OCI-LY3 (cell line): ENCODE data around the gene EGR4.

ENCODE experiments used
- H2AFZ ChIP-seq: fragments of 200-600, 300-600 bp; shearing (Covaris generic); 2 replicates; pipeline ENCODE4 v1.6.0; 2014; ENCODE audit warnings: antibody characterized with exemption, low read depth, low read length
- H3K27ac ChIP-seq: fragments of 200-600, 300-600 bp; sonication (generic); 2 replicates; pipeline ENCODE4 v1.5.1; 2014; ENCODE audit warnings: mild to moderate bottlenecking, low read length, moderate library complexity, mixed read lengths
- H3K27me3 ChIP-seq: fragments of 200-600, 300-600 bp; sonication (generic); 2 replicates; pipeline ENCODE4 v1.6.1; 2014; ENCODE audit warnings: low read depth, low read length, mixed read lengths
- H3K36me3 ChIP-seq: fragments of 200-600, 300-600 bp; sonication (generic); replicated peaks from 2 replicates; pipeline ENCODE3; 2014; ENCODE audit warnings: low read depth, low read length, mixed read lengths
- H3K4me1 ChIP-seq: fragments of 300-600, 200-600 bp; sonication (generic); 2 replicates; pipeline ENCODE4 v1.6.1; 2014; ENCODE audit warnings: low read length, mixed read lengths
- H3K4me2 ChIP-seq: fragments of 200-600, 300-600 bp; sonication (generic); 2 replicates; pipeline ENCODE4 v1.6.1; 2014; ENCODE audit warnings: low read length, mixed read lengths
- H3K4me3 ChIP-seq: fragments of 300-600, 200-600 bp; sonication (generic); 2 replicates; pipeline ENCODE4 v1.5.1; 2014; ENCODE audit warnings: antibody characterized with exemption, mild to moderate bottlenecking, low read length, moderate library complexity
- H3K79me2 ChIP-seq: fragments of 300-600, 200-600 bp; shearing (Covaris generic); 2 replicates; pipeline ENCODE4 v1.6.1; 2014; ENCODE audit warnings: mild to moderate bottlenecking, low read length, mixed read lengths
- H3K9ac ChIP-seq: fragments of 300-600, 200-600 bp; shearing (Covaris generic); 2 replicates; pipeline ENCODE4 v1.6.0; 2014; ENCODE audit warnings: mild to moderate bottlenecking, low read length, moderate library complexity
- H3K9me3 ChIP-seq: fragments of 200-600, 300-600 bp; shearing (Covaris generic); 2 replicates; pipeline ENCODE4 v1.6.1; 2014; ENCODE audit warnings: low read length, mixed read lengths; ENCODE audit not compliant: insufficient read depth
- H4K20me1 ChIP-seq: fragments of 200-600, 300-600 bp; sonication (generic); 2 replicates; pipeline ENCODE4 v1.6.1; 2016; ENCODE audit warnings: low read length, mixed read lengths; ENCODE audit not compliant: insufficient read depth
- CTCF ChIP-seq: fragments of 200-600, 300-600 bp; sonication (generic); IDR thresholded peaks from 2 replicates; pipeline ENCODE4 v1.5.1; 2014; ENCODE audit warnings: antibody characterized with exemption, low read length, low read depth
- EZH2phosphoT487 ChIP-seq: fragments of 200-600 bp; shearing (Covaris generic); IDR thresholded peaks from 2 replicates; pipeline ENCODE4 v1.6.1; 2018; ENCODE audit warnings: antibody characterized with exemption, mixed run types, low read depth

The EGR4 gene

GRCh38 chr2:73262108-73262651 is 31.2 kb downstream of the EGR4 start:
- H3K4me1 ChIP-seq = no peaks in the 10 kb centered on the region
- no peak for TF ChIP-seq EZH2phosphoT487
- no peak for TF ChIP-seq CTCF
- H3K4me2 ChIP-seq = no peak overlapping the region
- H3K27ac ChIP-seq = no peak overlapping the region
- peaks cover 13% of the 10 kb centered on the region for H3K79me2 ChIP-seq
- peaks cover 43% of the 10 kb centered on the region for H3K36me3 ChIP-seq
- H3K9me3 ChIP-seq = no peaks in the 10 kb centered on the region
- no peaks in the 10 kb centered on the region for H3K27me3 ChIP-seq
- no peak overlapping the region for H3K9ac ChIP-seq
- no peak overlapping the region for H3K4me3 ChIP-seq
- peaks cover 8% of the 10 kb centered on the region for H4K20me1 ChIP-seq
- H2AFZ ChIP-seq = no peak overlapping the region

- peaks cover 5% of the 10 kb centered on the region; the same call in 1 of the 2 replicates for H4K20me1 ChIP-seq
- H3K4me1 ChIP-seq = no peaks in the 10 kb centered on the region
- no peaks in the 10 kb centered on the region for H3K27me3 ChIP-seq
- H3K4me3 ChIP-seq = no peak overlapping the region
- no peak overlapping the region for H3K27ac ChIP-seq
- no peaks in the 10 kb centered on the region for H3K79me2 ChIP-seq
- peaks cover 42% of the 10 kb centered on the region for H3K36me3 ChIP-seq
- no peak overlapping the region for H2AFZ ChIP-seq
- H3K9me3 ChIP-seq = no peaks in the 10 kb centered on the region
- no peak overlapping the region for H3K4me2 ChIP-seq
- no peak for TF ChIP-seq EZH2phosphoT487
- TF ChIP-seq CTCF = peak; percentile 23; the same call in 1 of the 2 replicates
- no peak overlapping the region for H3K9ac ChIP-seq
Measured at GRCh38 chr2:73260338-73260984, 32.9 kb downstream of the EGR4 start.

- Histone ChIP-seq H3K27me3 (no peaks in the 10 kb centered on the region), H3K4me3 (no peak overlapping the region), H3K4me1 (no peaks in the 10 kb centered on the region), H3K27ac (no peak overlapping the region), H3K9me3 (no peaks in the 10 kb centered on the region), H3K4me2 (no peak overlapping the region), H4K20me1 (peaks cover 5% of the 10 kb centered on the region; the same call in 1 of the 2 replicates), H3K9ac (no peak overlapping the region), H2AFZ (no peak overlapping the region), H3K36me3 (peaks cover 45% of the 10 kb centered on the region), H3K79me2 (no peaks in the 10 kb centered on the region)
- TF ChIP-seq CTCF = no peak
- no peak for TF ChIP-seq EZH2phosphoT487
Measured at GRCh38 chr2:73259704-73260337, 33.5 kb downstream of the EGR4 start.

GRCh38 chr2:73259276-73259675 is 34.1 kb downstream of the EGR4 start:
- no peaks in the 10 kb centered on the region for H3K79me2 ChIP-seq
- no peak overlapping the region for H3K9ac ChIP-seq
- TF ChIP-seq CTCF = no peak
- TF ChIP-seq EZH2phosphoT487 = no peak
- H3K36me3 ChIP-seq = peaks cover 47% of the 10 kb centered on the region
- no peak overlapping the region for H3K4me3 ChIP-seq
- H3K27me3 ChIP-seq = no peaks in the 10 kb centered on the region
- H4K20me1 ChIP-seq = peaks cover 5% of the 10 kb centered on the region; the same call in 1 of the 2 replicates
- no peaks in the 10 kb centered on the region for H3K9me3 ChIP-seq
- H3K27ac ChIP-seq = no peak overlapping the region
- no peaks in the 10 kb centered on the region for H3K4me1 ChIP-seq
- no peak overlapping the region for H2AFZ ChIP-seq
- no peak overlapping the region for H3K4me2 ChIP-seq
